ENCODE results near the gene ZNF506. TPM values are rescaled to one million over a fixed set of nuclear protein-coding genes. Genes with fewer than 3 reads are reported as not detected.
"Not testable (repeated sequence)": the region's sequence is repeated elsewhere in the genome, so short reads cannot be mapped to it uniquely, and the experiment has no call there.

ZNF506 gene
- total RNA-seq, 1 experiment from 2014 or later, result 2.5 TPM

GRCh38 chr19:19745496-19746285 lies 75.9 kb downstream of the ZNF506 start:
- ChIA-PET CTCF (no interaction called here), POLR2A (interaction anchor here (0.6 to 1.1 kb wide), 2 partner anchors 13 to 31 kb away, joined by 3 read pairs; partner anchors contain the start of gene ZNF14)
- intact Hi-C loops (cut with micrococcal nuclease), result no loop called here
- Mint-ChIP-seq H3K4me3 (ENCODE audit: unreplicated experiment) (no peak overlapping the region), H3K27me3 (ENCODE audit: insufficient read depth, unreplicated experiment) (no peaks in the 10 kb centered on the region), H3K36me3 (ENCODE audit: insufficient read depth, unreplicated experiment) (no peaks in the 10 kb centered on the region), H3K4me1 (ENCODE audit: insufficient read depth, unreplicated experiment) (no peaks in the 10 kb centered on the region), H3K9me3 (ENCODE audit: unreplicated experiment) (peaks cover 21% of the 10 kb centered on the region), H3K27ac (ENCODE audit: low read depth, unreplicated experiment) (no peak overlapping the region)
- BruUV-seq (replicated peaks), result no TSS peak
- no peak for DNase-seq (ENCODE audit: unreplicated experiment)
- no peak for TF ChIP-seq CTCF (IDR thresholded peaks at IDR 0.05; ENCODE audit: unreplicated experiment)

- TF ChIP-seq CTCF (IDR thresholded peaks at IDR 0.05; ENCODE audit: unreplicated experiment), result no peak
- BruUV-seq (replicated peaks), result no TSS peak
- no peaks in the 10 kb centered on the region for H3K4me1 Mint-ChIP-seq (ENCODE audit: insufficient read depth, unreplicated experiment)
- intact Hi-C loops (cut with micrococcal nuclease), result no loop called here
- H3K27me3 Mint-ChIP-seq (ENCODE audit: insufficient read depth, unreplicated experiment), result no peaks in the 10 kb centered on the region
- H3K27ac Mint-ChIP-seq (ENCODE audit: low read depth, unreplicated experiment), result no peak overlapping the region
- ChIA-PET CTCF (no interaction called here), POLR2A (no interaction called here)
- peaks cover 22% of the 10 kb centered on the region for H3K9me3 Mint-ChIP-seq (ENCODE audit: unreplicated experiment)
- DNase-seq (ENCODE audit: unreplicated experiment), result no peak
- no peak overlapping the region for H3K4me3 Mint-ChIP-seq (ENCODE audit: unreplicated experiment)
- H3K36me3 Mint-ChIP-seq (ENCODE audit: insufficient read depth, unreplicated experiment), result no peaks in the 10 kb centered on the region
These were observed 76.9 kb downstream of the ZNF506 start for GRCh38 chr19:19744641-19745040.

- CTCF ChIA-PET; H3K4me1 Mint-ChIP-seq (ENCODE audit: insufficient read depth, unreplicated experiment); H3K36me3 Mint-ChIP-seq (ENCODE audit: insufficient read depth, unreplicated experiment); BruUV-seq (replicated peaks); H3K27ac Mint-ChIP-seq (ENCODE audit: low read depth, unreplicated experiment); H3K4me3 Mint-ChIP-seq (ENCODE audit: unreplicated experiment); intact Hi-C loops (cut with micrococcal nuclease); DNase-seq (ENCODE audit: unreplicated experiment); H3K27me3 Mint-ChIP-seq (ENCODE audit: insufficient read depth, unreplicated experiment): not testable (repeated sequence)
- POLR2A ChIA-PET, result interaction anchor here (0.7 kb wide), 1 partner anchor 11 kb away, joined by 3 read pairs; the partner anchor contains the start of gene ZNF14
- peaks cover 27% of the 10 kb centered on the region for H3K9me3 Mint-ChIP-seq (ENCODE audit: unreplicated experiment)
These were observed 77.6 kb downstream of the ZNF506 start for GRCh38 chr19:19743921-19744320.

DNA sequence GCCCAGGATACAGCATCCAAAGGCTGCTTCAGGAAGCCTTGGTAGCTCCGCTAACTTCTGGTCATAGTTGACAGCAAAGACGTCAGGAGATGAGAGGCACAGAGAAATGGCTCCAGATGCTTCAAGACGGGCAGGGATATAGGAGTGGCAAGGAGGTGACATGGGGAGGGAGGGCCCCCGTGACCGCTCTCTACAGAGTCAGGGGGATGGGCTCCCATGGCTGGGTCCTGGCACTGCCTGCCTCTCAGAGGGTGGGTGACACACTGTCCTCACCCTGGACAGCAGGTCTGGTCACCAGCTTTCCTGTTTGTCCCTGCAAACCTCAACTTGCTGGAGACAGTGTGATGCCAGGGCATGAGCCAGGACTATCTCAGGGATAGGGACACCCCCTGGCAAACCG lies 78.4 kb downstream of the ZNF506 start:
- Mint-ChIP-seq H3K27me3 (ENCODE audit: insufficient read depth, unreplicated experiment) (no peaks in the 10 kb centered on the region), H3K4me3 (ENCODE audit: unreplicated experiment) (no peak overlapping the region), H3K36me3 (ENCODE audit: insufficient read depth, unreplicated experiment) (no peaks in the 10 kb centered on the region), H3K27ac (ENCODE audit: low read depth, unreplicated experiment) (no peak overlapping the region), H3K4me1 (ENCODE audit: insufficient read depth, unreplicated experiment) (no peaks in the 10 kb centered on the region), H3K9me3 (ENCODE audit: unreplicated experiment) (peaks cover 24% of the 10 kb centered on the region)
- POLR2A ChIA-PET, result no interaction called here
- DNase-seq (ENCODE audit: unreplicated experiment), result no peak
- no TSS peak for BruUV-seq (replicated peaks)
- intact Hi-C loops (cut with micrococcal nuclease), result no loop called here
- CTCF ChIA-PET, result interaction anchor here (0.5 kb wide), 1 partner anchor 193 kb away, joined by 3 read pairs; no protein-coding TSS in a partner anchor
- TF ChIP-seq CTCF (IDR thresholded peaks at IDR 0.05; ENCODE audit: unreplicated experiment), result no peak

Data from MCF 10A (cell line).